Measurements from ENCODE around the gene CASD1. TPM values are rescaled to one million over a fixed set of nuclear protein-coding genes. Genes with fewer than 3 reads are reported as not detected.

The CASD1 gene
- total RNA-seq, 1 donor from 2014 or later = 21.3 TPM

DNA sequence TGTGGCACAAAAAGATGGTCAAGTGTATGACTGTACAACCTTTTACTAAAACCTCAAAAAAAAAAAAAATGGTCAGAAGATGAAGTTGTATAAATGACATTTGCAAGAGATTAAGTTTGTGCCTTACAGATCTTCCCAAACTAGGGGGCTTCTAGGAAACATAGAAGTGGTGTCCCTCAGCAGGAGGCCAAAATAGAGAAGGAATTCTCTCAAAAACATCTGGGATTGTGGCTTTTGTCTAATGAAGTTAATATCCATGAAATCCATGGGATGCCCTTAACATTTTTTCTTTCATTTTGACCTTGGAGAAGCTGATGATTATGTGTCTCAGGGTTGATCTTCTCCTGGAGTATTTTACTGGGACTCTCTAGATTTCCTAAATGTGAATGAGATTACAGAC, 62.2 kb downstream of the CASD1 start:
- no peak for DNase-seq (ENCODE audit: low spot score)
- Mint-ChIP-seq H3K4me3 (ENCODE audit: low read depth) (no peak overlapping the region), H3K9me3 (peaks cover 27% of the 10 kb centered on the region), H3K27ac (no peak overlapping the region), H3K36me3 (ENCODE audit: low read depth) (peaks cover 28% of the 10 kb centered on the region), H3K4me1 (ENCODE audit: low read depth) (no peaks in the 10 kb centered on the region), H3K27me3 (ENCODE audit: low read depth) (no peaks in the 10 kb centered on the region)
- intact Hi-C loops (cut with micrococcal nuclease) = no loop called here

DNA sequence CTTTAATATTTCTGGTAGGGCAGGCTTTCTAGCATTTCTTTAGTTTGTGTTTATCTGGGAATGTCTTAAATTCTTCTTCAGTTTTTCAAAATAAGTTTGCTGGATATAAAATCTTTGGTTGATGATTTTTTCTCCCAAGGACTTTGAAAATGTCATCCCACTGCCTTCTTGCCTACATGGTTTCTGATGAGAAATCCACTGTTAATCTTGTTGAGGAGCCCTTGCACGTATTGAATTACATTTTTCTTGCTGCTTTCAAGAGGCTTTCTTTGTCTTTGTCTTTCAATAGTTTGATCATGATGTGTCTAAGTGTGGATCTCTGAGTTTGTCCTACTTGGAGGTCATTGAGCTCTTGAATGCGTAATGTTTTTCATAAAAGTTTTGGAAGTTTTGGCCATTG, 66.0 kb downstream of the CASD1 start:
- Mint-ChIP-seq H3K4me3 (ENCODE audit: low read depth) (no peak overlapping the region), H3K4me1 (ENCODE audit: low read depth) (peaks cover 9% of the 10 kb centered on the region), H3K27me3 (ENCODE audit: low read depth) (no peaks in the 10 kb centered on the region), H3K27ac (no peak overlapping the region), H3K36me3 (ENCODE audit: low read depth) (peaks cover 36% of the 10 kb centered on the region), H3K9me3 (peaks cover 26% of the 10 kb centered on the region)
- DNase-seq (ENCODE audit: low spot score) = no peak
- intact Hi-C loops (cut with micrococcal nuclease) = no loop called here

DNA sequence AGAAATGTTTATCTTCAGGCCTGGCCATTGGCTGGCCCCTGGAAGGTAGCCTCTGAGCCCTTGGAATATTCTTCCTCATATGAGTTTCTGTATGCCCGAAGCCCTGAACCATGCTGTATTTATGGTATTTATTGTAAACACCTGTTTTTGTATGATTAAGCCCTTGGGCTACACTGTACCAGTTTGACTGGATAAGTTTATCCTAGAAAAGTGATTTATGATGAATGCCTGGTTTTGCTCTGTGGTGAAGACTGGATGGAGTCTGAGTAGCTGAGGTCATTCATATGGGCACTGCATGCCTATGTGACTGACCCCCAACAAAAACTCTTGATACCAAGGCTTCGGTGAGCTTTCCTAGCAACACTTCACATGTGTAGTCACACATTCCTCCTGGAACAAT, 66.7 kb downstream of the CASD1 start:
- Mint-ChIP-seq H3K9me3 (peaks cover 26% of the 10 kb centered on the region), H3K4me3 (ENCODE audit: low read depth) (no peak overlapping the region), H3K27ac (no peak overlapping the region), H3K36me3 (ENCODE audit: low read depth) (peaks cover 39% of the 10 kb centered on the region), H3K27me3 (ENCODE audit: low read depth) (no peaks in the 10 kb centered on the region), H3K4me1 (ENCODE audit: low read depth) (peaks cover 9% of the 10 kb centered on the region)
- intact Hi-C loops (cut with micrococcal nuclease) = no loop called here
- no peak for DNase-seq (ENCODE audit: low spot score)

DNA sequence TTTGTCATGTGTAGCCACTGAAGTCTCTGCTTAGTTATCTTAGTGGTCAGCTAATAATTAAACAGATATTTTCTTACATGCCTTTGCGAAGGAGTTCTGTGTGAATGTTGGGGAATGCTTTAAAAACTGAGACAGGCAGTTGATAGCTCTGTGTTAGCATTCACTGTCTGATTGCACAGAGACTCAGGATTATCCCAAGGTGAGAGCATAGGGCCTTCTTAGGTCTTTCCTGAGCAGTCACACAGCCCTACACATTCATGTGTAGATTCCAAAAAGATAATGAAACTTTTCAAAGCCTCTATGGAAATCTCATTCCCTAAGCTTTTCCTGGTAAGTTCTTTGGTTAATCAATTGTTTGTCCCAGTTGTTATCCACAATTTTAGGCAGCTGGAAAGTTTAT, 67.7 kb downstream of the CASD1 start:
- Mint-ChIP-seq H3K27ac (no peak overlapping the region), H3K9me3 (peaks cover 26% of the 10 kb centered on the region), H3K4me3 (ENCODE audit: low read depth) (no peak overlapping the region), H3K36me3 (ENCODE audit: low read depth) (peaks cover 36% of the 10 kb centered on the region), H3K27me3 (ENCODE audit: low read depth) (no peaks in the 10 kb centered on the region), H3K4me1 (ENCODE audit: low read depth) (peaks cover 9% of the 10 kb centered on the region)
- intact Hi-C loops (cut with micrococcal nuclease) = no loop called here
- no peak for DNase-seq (ENCODE audit: low spot score)

DNA sequence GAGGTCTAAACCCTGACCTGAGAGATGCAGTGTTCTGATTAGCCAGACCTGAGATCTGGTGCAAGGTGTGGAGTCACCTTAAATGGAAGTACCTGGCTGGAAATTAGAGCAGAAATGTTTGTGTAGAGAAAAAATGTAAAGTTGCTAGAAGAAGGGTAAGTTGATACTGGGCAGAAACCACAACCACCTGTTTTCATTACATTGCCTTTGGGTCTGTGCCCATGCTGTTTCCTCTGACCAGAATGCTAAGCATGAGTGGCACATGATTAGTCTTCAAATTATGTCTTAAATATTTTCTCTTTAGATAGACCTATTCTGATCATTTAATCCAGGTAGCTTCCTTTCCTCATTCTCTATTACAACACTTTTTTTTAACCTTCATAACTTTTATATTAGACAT, 69.0 kb downstream of the CASD1 start:
- intact Hi-C loops (cut with micrococcal nuclease) = no loop called here
- Mint-ChIP-seq H3K36me3 (ENCODE audit: low read depth) (peaks cover 36% of the 10 kb centered on the region), H3K27ac (no peak overlapping the region)

DNA sequence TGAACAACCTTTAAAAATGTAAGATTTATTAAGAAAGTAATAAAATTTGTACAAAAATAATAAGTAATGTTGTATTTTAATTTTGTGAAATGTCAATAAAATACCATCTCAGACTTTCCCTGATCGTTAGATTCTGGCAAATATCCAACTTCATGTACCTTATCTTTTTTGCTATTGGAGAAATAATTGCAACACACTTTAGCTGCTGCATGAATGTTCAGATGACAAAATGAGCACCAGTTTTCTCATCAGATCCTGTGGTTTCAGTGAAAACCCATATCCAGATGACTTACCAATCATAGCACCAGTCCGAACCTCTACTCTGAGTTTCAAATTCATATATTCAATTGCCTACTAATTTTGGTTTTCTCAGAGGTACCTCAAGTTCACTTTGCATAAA, 69.9 kb downstream of the CASD1 start:
- no peak for DNase-seq (ENCODE audit: low spot score)
- peaks cover 30% of the 10 kb centered on the region for H3K36me3 Mint-ChIP-seq (ENCODE audit: low read depth)
- no peak overlapping the region for H3K27ac Mint-ChIP-seq
- no peaks in the 10 kb centered on the region for H3K27me3 Mint-ChIP-seq (ENCODE audit: low read depth)
- H3K4me3 Mint-ChIP-seq (ENCODE audit: low read depth) = no peak overlapping the region
- H3K9me3 Mint-ChIP-seq = peaks cover 21% of the 10 kb centered on the region
- H3K4me1 Mint-ChIP-seq (ENCODE audit: low read depth) = peaks cover 9% of the 10 kb centered on the region
- intact Hi-C loops (cut with micrococcal nuclease) = no loop called here

More for the DNA sequence above, 69.0 kb downstream of the CASD1 start:
- H3K4me1 Mint-ChIP-seq (ENCODE audit: low read depth) = peaks cover 9% of the 10 kb centered on the region
- no peak overlapping the region for H3K4me3 Mint-ChIP-seq (ENCODE audit: low read depth)
- no peaks in the 10 kb centered on the region for H3K27me3 Mint-ChIP-seq (ENCODE audit: low read depth)
- no peak for DNase-seq (ENCODE audit: low spot score)
- peaks cover 26% of the 10 kb centered on the region for H3K9me3 Mint-ChIP-seq

DNA sequence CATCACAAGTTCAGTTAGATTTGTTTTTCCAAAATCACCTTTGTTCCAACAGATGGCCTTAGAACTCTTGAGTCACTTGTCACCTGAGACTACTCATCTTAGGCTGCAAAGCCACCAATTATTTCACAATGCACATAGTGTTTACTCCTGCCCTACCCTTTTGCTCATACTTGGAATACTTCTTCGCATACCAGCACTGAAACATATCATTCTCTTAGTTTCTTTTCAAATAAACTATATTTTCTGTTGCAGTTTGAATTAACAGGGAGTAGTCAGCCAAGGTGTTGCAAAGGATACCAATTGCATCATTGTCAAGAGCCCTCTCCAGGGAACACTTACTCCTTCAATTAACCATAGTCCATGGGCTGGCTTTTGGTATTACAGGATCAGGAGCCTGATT, 71.0 kb downstream of the CASD1 start:
- intact Hi-C loops (cut with micrococcal nuclease) = no loop called here

DNA sequence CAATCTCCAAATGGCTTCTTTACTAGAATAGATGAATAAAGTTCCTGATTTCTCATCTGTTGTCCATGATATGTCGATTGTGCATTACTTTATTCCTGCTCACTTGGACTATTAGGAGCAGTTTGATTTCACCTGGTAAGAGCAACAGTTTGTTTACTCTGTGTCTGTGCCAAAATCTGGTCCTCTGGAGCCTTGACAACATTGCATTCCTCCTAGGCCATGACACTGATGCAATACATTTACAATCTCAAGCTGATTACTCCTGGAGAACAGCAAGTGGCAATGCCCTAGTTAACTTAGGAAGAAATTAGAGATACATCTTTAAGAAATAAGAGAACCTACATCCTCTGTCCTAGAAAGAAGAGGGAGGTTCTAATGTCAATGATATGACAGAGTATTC, 74.5 kb downstream of the CASD1 start:
- H3K4me1 Mint-ChIP-seq (ENCODE audit: low read depth) = peaks cover 9% of the 10 kb centered on the region
- no peak overlapping the region for H3K4me3 Mint-ChIP-seq (ENCODE audit: low read depth)
- DNase-seq (ENCODE audit: low spot score) = no peak
- H3K27me3 Mint-ChIP-seq (ENCODE audit: low read depth) = no peaks in the 10 kb centered on the region
- no peak overlapping the region for H3K27ac Mint-ChIP-seq
- H3K36me3 Mint-ChIP-seq (ENCODE audit: low read depth) = peaks cover 9% of the 10 kb centered on the region
- no peaks in the 10 kb centered on the region for H3K9me3 Mint-ChIP-seq
- intact Hi-C loops (cut with micrococcal nuclease) = no loop called here

More for the DNA sequence above, 71.0 kb downstream of the CASD1 start:
- H3K27ac Mint-ChIP-seq = no peak overlapping the region
- no peak overlapping the region for H3K4me3 Mint-ChIP-seq (ENCODE audit: low read depth)
- H3K27me3 Mint-ChIP-seq (ENCODE audit: low read depth) = no peaks in the 10 kb centered on the region
- peaks cover 9% of the 10 kb centered on the region for H3K4me1 Mint-ChIP-seq (ENCODE audit: low read depth)
- no peak for DNase-seq (ENCODE audit: low spot score)
- peaks cover 11% of the 10 kb centered on the region for H3K9me3 Mint-ChIP-seq
- peaks cover 20% of the 10 kb centered on the region for H3K36me3 Mint-ChIP-seq (ENCODE audit: low read depth)

DNA sequence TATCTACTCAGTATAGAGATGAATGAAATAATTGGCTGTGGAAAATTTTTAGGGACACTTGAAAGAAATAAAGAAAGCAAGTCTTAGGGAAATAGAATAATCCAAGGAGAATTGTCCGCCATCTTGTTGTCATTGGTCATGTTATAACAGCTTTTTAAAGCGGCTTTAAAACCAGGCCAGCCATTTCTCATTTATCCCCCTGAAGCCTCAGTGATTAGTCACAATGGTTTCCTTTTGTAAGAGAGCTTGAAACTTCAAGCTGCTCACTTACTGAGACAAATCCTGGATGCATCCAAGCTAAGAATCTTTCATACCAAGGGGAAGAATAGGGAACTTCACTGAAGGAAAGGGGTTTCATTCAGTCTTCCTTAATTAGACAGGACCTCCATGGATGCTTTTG, 78.5 kb downstream of the CASD1 start:
- Mint-ChIP-seq H3K9me3 (no peaks in the 10 kb centered on the region), H3K27me3 (ENCODE audit: low read depth) (no peaks in the 10 kb centered on the region), H3K36me3 (ENCODE audit: low read depth) (no peaks in the 10 kb centered on the region), H3K4me1 (ENCODE audit: low read depth) (no peaks in the 10 kb centered on the region), H3K4me3 (ENCODE audit: low read depth) (no peak overlapping the region), H3K27ac (no peak overlapping the region)
- intact Hi-C loops (cut with micrococcal nuclease) = no loop called here
- no peak for DNase-seq (ENCODE audit: low spot score)

DNA sequence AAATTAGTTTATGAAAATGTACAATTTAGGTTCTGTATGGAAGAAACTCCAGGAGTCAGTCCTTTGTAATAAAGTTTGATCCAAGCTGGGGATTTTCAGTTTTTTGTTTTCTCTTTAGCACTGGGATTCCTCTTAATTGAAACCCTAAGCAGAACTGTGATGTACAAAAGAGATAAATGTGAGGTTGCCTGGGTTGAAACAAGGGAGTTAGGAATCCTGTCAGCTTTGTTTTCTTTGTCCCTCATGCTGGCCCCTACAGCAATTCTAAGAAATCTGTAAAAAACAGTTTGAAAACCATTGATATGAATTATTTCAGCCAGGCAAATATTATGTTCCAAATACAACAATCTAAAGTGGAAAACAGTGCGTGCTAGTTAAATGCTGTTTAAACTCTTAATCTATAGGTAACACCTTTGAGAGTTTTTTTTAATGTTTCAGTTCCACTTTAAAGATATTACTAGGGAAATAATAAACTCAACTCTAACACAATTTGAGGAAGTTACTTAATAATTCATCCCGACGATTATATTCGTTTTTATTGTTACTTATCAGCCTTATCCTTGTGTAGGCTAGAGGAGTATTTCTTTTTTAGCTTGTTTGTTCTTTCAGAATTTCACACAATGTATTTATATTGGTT, 81.0 kb downstream of the CASD1 start:
- intact Hi-C loops (cut with micrococcal nuclease) = loop anchor here (5.0 kb wide), 1 partner anchor 62 kb away; no protein-coding TSS in a partner anchor
- no peak for DNase-seq (ENCODE audit: low spot score)
- no peaks in the 10 kb centered on the region for H3K27me3 Mint-ChIP-seq (ENCODE audit: low read depth)
- no peaks in the 10 kb centered on the region for H3K9me3 Mint-ChIP-seq
- H3K4me1 Mint-ChIP-seq (ENCODE audit: low read depth) = no peaks in the 10 kb centered on the region
- H3K36me3 Mint-ChIP-seq (ENCODE audit: low read depth) = no peaks in the 10 kb centered on the region
- H3K4me3 Mint-ChIP-seq (ENCODE audit: low read depth) = no peak overlapping the region
- H3K27ac Mint-ChIP-seq = no peak overlapping the region

DNA sequence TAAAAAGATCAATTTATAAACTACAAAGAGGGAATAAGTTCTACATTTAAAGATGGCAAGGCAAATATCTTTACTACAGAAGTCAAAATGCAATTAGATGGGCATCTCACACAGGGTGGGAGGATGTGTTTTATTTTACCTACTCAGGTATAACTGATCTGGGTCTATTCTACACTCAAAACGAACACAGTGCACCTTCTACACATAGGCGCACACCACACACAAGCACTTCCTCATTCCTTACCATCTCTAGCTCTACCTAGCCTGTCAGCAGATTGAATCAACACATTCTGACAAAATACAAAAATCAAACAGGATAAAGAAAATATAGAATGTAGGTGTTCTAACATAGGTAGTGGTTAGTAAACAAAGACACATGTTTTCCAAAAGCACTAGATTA, 81.6 kb downstream of the CASD1 start:
- no peaks in the 10 kb centered on the region for H3K36me3 Mint-ChIP-seq (ENCODE audit: low read depth)
- H3K4me3 Mint-ChIP-seq (ENCODE audit: low read depth) = no peak overlapping the region
- intact Hi-C loops (cut with micrococcal nuclease) = loop anchor here (5.0 kb wide), 1 partner anchor 61 kb away; no protein-coding TSS in a partner anchor
- DNase-seq (ENCODE audit: low spot score) = no peak
- H3K27ac Mint-ChIP-seq = no peak overlapping the region
- H3K9me3 Mint-ChIP-seq = no peaks in the 10 kb centered on the region
- H3K4me1 Mint-ChIP-seq (ENCODE audit: low read depth) = no peaks in the 10 kb centered on the region
- H3K27me3 Mint-ChIP-seq (ENCODE audit: low read depth) = no peaks in the 10 kb centered on the region

DNA sequence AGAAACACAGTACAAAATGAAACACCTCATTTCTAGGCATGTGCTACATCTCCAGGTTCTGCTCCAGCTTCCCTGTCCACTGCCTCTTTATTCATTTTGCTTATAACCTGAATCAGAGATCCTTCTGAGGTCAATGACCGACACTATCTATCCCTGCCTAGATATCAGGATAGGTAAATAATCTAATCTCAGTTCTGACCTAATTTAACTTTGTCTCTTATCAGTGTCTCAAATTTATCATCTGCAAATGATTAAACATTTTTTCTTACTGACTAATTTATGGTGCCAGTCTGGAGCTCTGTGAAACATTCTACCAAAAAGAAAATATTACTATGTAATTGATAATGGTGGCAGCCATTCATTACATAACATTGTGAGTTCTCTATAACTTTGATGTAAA, 85.3 kb downstream of the CASD1 start:
- Mint-ChIP-seq H3K4me1 (ENCODE audit: low read depth) (no peaks in the 10 kb centered on the region), H3K9me3 (no peaks in the 10 kb centered on the region), H3K27ac (no peak overlapping the region), H3K27me3 (ENCODE audit: low read depth) (no peaks in the 10 kb centered on the region), H3K4me3 (ENCODE audit: low read depth) (no peak overlapping the region), H3K36me3 (ENCODE audit: low read depth) (no peaks in the 10 kb centered on the region)
- DNase-seq (ENCODE audit: low spot score) = no peak
- intact Hi-C loops (cut with micrococcal nuclease) = loop anchor here (5.0 kb wide), 1 partner anchor 57 kb away; no protein-coding TSS in a partner anchor

DNA sequence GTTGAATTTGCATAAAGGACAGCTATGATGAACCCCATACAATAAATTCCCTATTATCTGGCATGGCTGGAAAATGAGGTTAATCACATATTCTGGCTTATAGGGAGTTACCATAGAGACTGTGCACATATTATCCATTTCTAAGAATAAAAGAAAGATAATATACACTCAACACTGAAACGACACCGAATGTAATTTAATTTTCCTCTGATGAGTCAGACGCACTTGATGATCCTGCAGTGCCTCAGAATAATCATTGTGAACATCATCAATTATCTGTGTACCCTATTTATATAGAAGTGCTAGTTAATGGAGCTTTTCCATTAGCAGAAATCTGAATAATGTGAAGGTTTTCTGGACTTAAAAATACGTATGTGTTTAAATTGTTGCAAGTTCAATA, 86.1 kb downstream of the CASD1 start:
- Mint-ChIP-seq H3K27me3 (ENCODE audit: low read depth) (no peaks in the 10 kb centered on the region), H3K36me3 (ENCODE audit: low read depth) (no peaks in the 10 kb centered on the region), H3K9me3 (no peaks in the 10 kb centered on the region), H3K27ac (no peak overlapping the region), H3K4me3 (ENCODE audit: low read depth) (no peak overlapping the region), H3K4me1 (ENCODE audit: low read depth) (no peaks in the 10 kb centered on the region)
- no peak for DNase-seq (ENCODE audit: low spot score)
- intact Hi-C loops (cut with micrococcal nuclease) = no loop called here

DNA sequence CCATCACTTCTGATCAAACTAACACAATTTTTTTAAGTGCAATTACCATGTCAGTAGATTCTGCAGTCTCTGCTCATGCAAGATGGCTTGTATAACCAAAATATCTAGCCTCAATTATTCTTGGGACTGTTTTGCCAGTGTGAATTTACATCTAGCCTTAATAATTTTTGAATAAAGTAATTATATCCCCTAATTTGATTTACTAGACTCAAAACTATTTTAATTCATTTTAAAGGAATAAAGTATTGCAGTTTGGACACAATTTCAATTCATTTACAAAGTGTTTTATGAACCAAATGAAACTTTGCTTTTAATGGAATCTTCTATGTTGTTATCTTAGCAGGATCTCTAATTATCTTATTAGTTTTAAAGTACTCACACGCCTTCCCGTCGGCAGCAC, 90.7 kb downstream of the CASD1 start:
- intact Hi-C loops (cut with micrococcal nuclease) = no loop called here
- no peak overlapping the region for H3K27ac Mint-ChIP-seq
- no peak overlapping the region for H3K4me3 Mint-ChIP-seq (ENCODE audit: low read depth)
- no peaks in the 10 kb centered on the region for H3K36me3 Mint-ChIP-seq (ENCODE audit: low read depth)
- H3K9me3 Mint-ChIP-seq = no peaks in the 10 kb centered on the region
- H3K4me1 Mint-ChIP-seq (ENCODE audit: low read depth) = no peaks in the 10 kb centered on the region
- no peaks in the 10 kb centered on the region for H3K27me3 Mint-ChIP-seq (ENCODE audit: low read depth)
- no peak for DNase-seq (ENCODE audit: low spot score)
